H1 (cell line): ENCODE data around the gene EIF1B. TPM values are rescaled to one million over a fixed set of nuclear protein-coding genes. Genes with fewer than 3 reads are reported as not detected.

Experiments used
- CTCF ChIA-PET: fragments of 300-600 bp; sonication (Branson Sonifier 250); formaldehyde crosslinking; loops from one replicate; lab custom pipeline; 2021; ENCODE audit not compliant: partially characterized antibody; lab: Charles Lee
- POLR2A ChIA-PET: fragments of 300-600 bp; sonication (Branson Sonifier 250); formaldehyde crosslinking; loops from one replicate; lab custom pipeline; 2021; ENCODE audit warnings: inconsistent platforms; ENCODE audit not compliant: partially characterized antibody; lab: Charles Lee
- DNase-seq, 2 experiments: peaks; one replicate each; pipeline versions ENCODE4 v3.0.0 to v3.0.0-alpha.2; 2010 to 2022; ENCODE audit warnings: low spot score in 2 of 2, low read depth in 1 of 2, mixed read lengths in 1 of 2
- FAIRE-seq: peaks from 2 replicates; lab custom pipeline; 2011; peaks lifted over from hg19 to GRCh38; lab: Jason Lieb, UNC
- H2AFZ ChIP-seq: 2 replicates; pipeline ENCODE4 v1.8.1; 2012; ENCODE audit warnings: low read length, inconsistent platforms
- H2AK5ac ChIP-seq: 2 replicates; pipeline ENCODE4 v1.6.1; 2013; ENCODE audit warnings: low read depth, low read length
- H2BK120ac ChIP-seq: replicated peaks from 2 replicates; pipeline ENCODE3; 2013; ENCODE audit warnings: low read depth, low read length, inconsistent platforms
- H2BK12ac ChIP-seq: 2 replicates; pipeline ENCODE4 v1.6.1; 2013; ENCODE audit warnings: low read depth, low read length
- H2BK15ac ChIP-seq: 2 replicates; pipeline ENCODE4 v1.6.1; 2013; ENCODE audit warnings: low read length
- H2BK20ac ChIP-seq: 2 replicates; pipeline ENCODE4 v1.6.1; 2013; ENCODE audit warnings: low read length
- H2BK5ac ChIP-seq: 2 replicates; pipeline ENCODE4 v1.6.1; 2013; ENCODE audit warnings: low read depth, low read length
- H3K14ac ChIP-seq: 2 replicates; pipeline ENCODE4 v1.6.1; 2013; ENCODE audit warnings: inconsistent platforms; ENCODE audit not compliant: insufficient read length
- H3K18ac ChIP-seq: 2 replicates; pipeline ENCODE4 v1.6.1; 2013; ENCODE audit warnings: low read length; ENCODE audit errors: extremely low read depth
- H3K23ac ChIP-seq: 2 replicates; pipeline ENCODE4 v1.6.1; 2013; ENCODE audit warnings: inconsistent platforms; ENCODE audit not compliant: insufficient read length
- H3K23me2 ChIP-seq: 2 replicates; pipeline ENCODE4 v1.6.1; 2013; ENCODE audit warnings: low read depth, low read length
- H3K27ac ChIP-seq: 2 replicates; pipeline ENCODE4 v1.6.1; 2011; ENCODE audit warnings: low read depth, low read length, inconsistent platforms
- H3K27me3 ChIP-seq, 4 experiments: replicated peaks in 1 of 4; 1 replicate in 1 of 4; 2 replicates in 3 of 4; pipeline versions ENCODE4 v1.6.1 to v1.8.1; 2011 to 2013; ENCODE audit warnings: low read length in 3 of 4, mild to moderate bottlenecking in 3 of 4, inconsistent platforms in 2 of 4, mixed read lengths in 2 of 4, moderate library complexity in 1 of 4; ENCODE audit not compliant: control insufficient read depth in 3 of 4, insufficient read depth in 3 of 4; ENCODE audit errors: extremely low read depth in 1 of 4
- H3K36me3 ChIP-seq, 4 experiments: 2 replicates each; pipeline versions ENCODE4 v1.6.1 to v1.8.1; 2011 to 2013; ENCODE audit warnings: mild to moderate bottlenecking in 4 of 4, low read length in 3 of 4, moderate library complexity in 2 of 4, control low read depth in 1 of 4, inconsistent platforms in 1 of 4; ENCODE audit not compliant: insufficient read depth in 4 of 4, control insufficient read depth in 2 of 4
- H3K4ac ChIP-seq: replicated peaks from 2 replicates; pipeline ENCODE3; 2013; ENCODE audit warnings: low read length, low read depth, mixed read lengths, inconsistent platforms; ENCODE audit not compliant: insufficient read length
- H3K4me1 ChIP-seq, 4 experiments: replicated peaks in 1 of 4; 1 replicate in 1 of 4; 2 replicates in 3 of 4; pipeline versions ENCODE4 v1.6.1 to v1.8.1; 2011 to 2013; ENCODE audit warnings: low read length in 3 of 4, inconsistent platforms in 2 of 4, mixed read lengths in 1 of 4; ENCODE audit not compliant: insufficient read depth in 4 of 4, control insufficient read depth in 3 of 4
- H3K4me2 ChIP-seq, 2 experiments: 2 replicates each; pipeline versions ENCODE4 v1.6.1 to v1.8.1; 2011 to 2013; ENCODE audit warnings: low read depth in 2 of 2, low read length in 2 of 2, control low read depth in 1 of 2, inconsistent platforms in 1 of 2, mild to moderate bottlenecking in 1 of 2; ENCODE audit not compliant: insufficient read depth in 1 of 2
- H3K4me3 ChIP-seq, 4 experiments: fragments of 200-600, 300-600 bp in 1 of 4; sonication (generic), shearing (Covaris generic), sonication (Bioruptor Twin) in 1 of 4; 2 replicates each; pipeline versions ENCODE4 v1.5.1 to v1.8.1; 2011 to 2016; ENCODE audit warnings: low read length in 4 of 4, low read depth in 3 of 4, control low read depth in 2 of 4, inconsistent platforms in 2 of 4, mild to moderate bottlenecking in 2 of 4, mixed read lengths in 1 of 4, moderate library complexity in 1 of 4; ENCODE audit not compliant: insufficient read depth in 2 of 4; ENCODE audit errors: extremely low read depth in 1 of 4
- H3K56ac ChIP-seq: replicated peaks from 2 replicates; pipeline ENCODE3; 2013; ENCODE audit warnings: low read depth, mild to moderate bottlenecking, mixed read lengths, low read length, inconsistent platforms; ENCODE audit not compliant: insufficient read length
- H3K79me1 ChIP-seq: 2 replicates; pipeline ENCODE4 v1.6.1; 2013; ENCODE audit warnings: low read depth, low read length, control low read depth
- H3K79me2 ChIP-seq, 2 experiments: 2 replicates each; pipeline versions ENCODE4 v1.6.1 to v1.8.1; 2012 to 2013; ENCODE audit warnings: low read length in 2 of 2, mild to moderate bottlenecking in 2 of 2, inconsistent platforms in 1 of 2; ENCODE audit not compliant: insufficient read depth in 2 of 2, control insufficient read depth in 1 of 2
- H3K9ac ChIP-seq, 4 experiments: replicated peaks in 1 of 4; 1 replicate in 1 of 4; 2 replicates in 3 of 4; pipeline versions ENCODE4 v1.6.1 to v1.8.1; 2011 to 2013; ENCODE audit warnings: low read depth in 3 of 4, low read length in 3 of 4, control low read depth in 2 of 4, mild to moderate bottlenecking in 2 of 4, moderate library complexity in 2 of 4, inconsistent platforms in 1 of 4; ENCODE audit errors: extremely low read depth in 1 of 4
- H3K9me3 ChIP-seq, 2 experiments: 2 replicates each; pipeline versions ENCODE4 v1.6.1 to v1.8.1; 2012 to 2013; ENCODE audit warnings: mild to moderate bottlenecking in 2 of 2, moderate library complexity in 2 of 2, control low read depth in 1 of 2, inconsistent platforms in 1 of 2, low read depth in 1 of 2, low read length in 1 of 2, mixed read lengths in 1 of 2; ENCODE audit not compliant: insufficient read depth in 2 of 2
- H4K20me1 ChIP-seq, 2 experiments: replicated peaks in 1 of 2; 2 replicates each; pipeline versions ENCODE3 to v1.8.1; 2011 to 2013; ENCODE audit warnings: inconsistent platforms in 2 of 2, low read length in 2 of 2, mild to moderate bottlenecking in 1 of 2; ENCODE audit not compliant: insufficient read depth in 2 of 2, control insufficient read depth in 1 of 2
- H4K5ac ChIP-seq: 2 replicates; pipeline ENCODE4 v1.6.1; 2013; ENCODE audit warnings: low read length, low read depth, mixed read lengths, inconsistent platforms; ENCODE audit not compliant: insufficient read length
- H4K8ac ChIP-seq: 2 replicates; pipeline ENCODE4 v1.8.0; 2013; ENCODE audit warnings: mild to moderate bottlenecking, moderate library complexity, low read length, inconsistent platforms; ENCODE audit not compliant: insufficient read depth; ENCODE audit errors: extremely low read depth
- H4K91ac ChIP-seq: replicated peaks from 2 replicates; pipeline ENCODE3; 2013; ENCODE audit warnings: low read length, mixed read lengths, inconsistent platforms; ENCODE audit not compliant: insufficient read length
- BACH1 ChIP-seq: IDR thresholded peaks from 2 replicates; pipeline ENCODE4 v1.6.1; 2012; ENCODE audit warnings: low read length, improper control_type of control experiment
- GABPA ChIP-seq: IDR thresholded peaks from 2 replicates; pipeline ENCODE4 v1.6.1; 2011; ENCODE audit warnings: mild to moderate bottlenecking, low read length, moderate library complexity, borderline replicate concordance; ENCODE audit not compliant: insufficient read depth
- NRF1 ChIP-seq: IDR thresholded peaks from 2 replicates; pipeline ENCODE4 v1.6.1; 2011; ENCODE audit warnings: mild to moderate bottlenecking, low read depth, low read length, improper control_type of control experiment
- SP4 ChIP-seq: IDR thresholded peaks from 2 replicates; pipeline ENCODE4 v1.6.1; 2012; ENCODE audit warnings: low read length, inconsistent platforms
- WGBS, 2 experiments: shearing (Covaris generic) in 1 of 2; methylation state at CpG; one replicate each; pipeline versions ENCODE4 v1.1.6 to v1.1.7; 2013 to 2015; ENCODE audit warnings: low lambda C conversion rate in 2 of 2, mixed read lengths in 2 of 2, inconsistent platforms in 1 of 2, low coverage in 1 of 2, missing lambda C conversion rate in 1 of 2; ENCODE audit not compliant: insufficient replicate concordance in 2 of 2, insufficient coverage in 1 of 2, insufficient read length in 1 of 2; ENCODE audit errors: extremely low coverage in 1 of 2, missing lambda C conversion rate in 1 of 2; 5-methylcytosine and 5-hydroxymethylcytosine counted together
- polyA plus RNA-seq, 7 experiments: library from polyadenylated mRNA; depleted of rRNA in 3 of 7; stranded (reverse) in 5 of 7; unstranded in 2 of 7; fragments of >200 nt in 5 of 7; fragments of 200-250 nt in 2 of 7; gene quantifications; 1 replicate in 5 of 7; 2 replicates in 1 of 7; 4 replicates in 1 of 7; pipeline versions ENCODE4 v1.2.1 to v1.2.3, GENCODE V29; 2011 to 2013; ENCODE audit warnings: missing spikeins in 2 of 7, mixed read lengths in 2 of 7
- total RNA-seq: library from RNA; stranded (reverse); fragmentation: NEBNext Ultra II Directional; extraction: Animal tissue kit (Norgen Biotek cat#: 25700); gene quantifications from 2 replicates; pipeline ENCODE4 v1.2.1, GENCODE V29; 2021

Gene EIF1B
- total and polyA plus RNA-seq, 2 of the 8 experiments (the other 6 are each of a cell fraction or from before 2014, with no cell fraction given), result 42.4 to 115 TPM

GRCh38 chr3:40336101-40336500 lies 26.6 kb downstream of the EIF1B start:
- H2BK20ac ChIP-seq, result no peak overlapping the region
- no peak for TF ChIP-seq NRF1
- TF ChIP-seq GABPA, result no peak
- TF ChIP-seq SP4, result no peak
- TF ChIP-seq BACH1, result no peak
- H2BK12ac ChIP-seq, result no peak overlapping the region
- ChIA-PET POLR2A (interaction anchor here (0.6 kb wide), 1 partner anchor 100 kb away, joined by 3 read pairs; no protein-coding TSS in a partner anchor), CTCF (interaction anchor here (0.6 to 1.6 kb wide), 3 partner anchors 8 to 201 kb away, joined by 3 read pairs; no protein-coding TSS in a partner anchor)
- no peak overlapping the region for H3K56ac ChIP-seq
- DNase-seq (no peak), FAIRE-seq (no peak)
- no peaks in the 10 kb centered on the region for H3K79me2 ChIP-seq
- no peak overlapping the region for H3K4me2 ChIP-seq
- no peaks in the 10 kb centered on the region for H4K20me1 ChIP-seq
- H3K23me2 ChIP-seq, result no peaks in the 10 kb centered on the region
- no peak overlapping the region for H2BK5ac ChIP-seq
- no peaks in the 10 kb centered on the region for H3K27me3 ChIP-seq
- H2BK15ac ChIP-seq, result no peak overlapping the region
- H3K4me1 ChIP-seq, result no peaks in the 10 kb centered on the region
- H3K4me3 ChIP-seq, result no peak overlapping the region
- H2AK5ac ChIP-seq, result no peak overlapping the region
- no peaks in the 10 kb centered on the region for H3K79me1 ChIP-seq
- no peak overlapping the region for H3K14ac ChIP-seq
- no peak overlapping the region for H3K27ac ChIP-seq
- no peak overlapping the region for H3K18ac ChIP-seq
- no peak overlapping the region for H3K23ac ChIP-seq
- H3K4ac ChIP-seq, result no peak overlapping the region
- no peak overlapping the region for H2AFZ ChIP-seq
- H4K8ac ChIP-seq, result no peak overlapping the region
- H3K9ac ChIP-seq, result no peak overlapping the region
- 70% methylated on average over 1 of the region's 1 CpG; no CpG with 5 or more reads in 1 of the 2 experiments for WGBS, 2 experiments
- no peaks in the 10 kb centered on the region for H3K9me3 ChIP-seq
- no peaks in the 10 kb centered on the region for H3K36me3 ChIP-seq
- no peak overlapping the region for H4K5ac ChIP-seq
- no peak overlapping the region for H4K91ac ChIP-seq
- H2BK120ac ChIP-seq, result no peak overlapping the region
